Tibial nerve (tissue), 4 donors: ENCODE measurements around the gene TRAPPC3.

ENCODE experiments used
- CTCF ChIP-seq, 5 experiments: fragments of 200-600 bp in 3 of 5; fragments of 450-650 bp in 2 of 5; sonication (generic) in 3 of 5; IDR thresholded peaks; one replicate each; pipeline ENCODE4 v1.5.1; 2016 to 2019; ENCODE audit warnings: antibody characterized with exemption in 5 of 5, mild to moderate bottlenecking in 3 of 5, moderate library complexity in 2 of 5
- EP300 ChIP-seq, 2 donors: sonication (generic); formaldehyde crosslinking; IDR thresholded peaks; one replicate each; pipeline ENCODE4 v1.6.1; 2017; ENCODE audit warnings: antibody characterized with exemption in 2 of 2, mild to moderate bottlenecking in 1 of 2
- POLR2A ChIP-seq, 2 donors: fragments of 450-650 bp; IDR thresholded peaks; one replicate each; pipeline ENCODE4 v1.6.1; 2017; ENCODE audit warnings: antibody characterized with exemption in 2 of 2, mild to moderate bottlenecking in 2 of 2, moderate library complexity in 2 of 2

GRCh38 chr1:36176106-36176949 is 27.0 kb upstream of the TRAPPC3 start:
- no peak for TF ChIP-seq CTCF (IDR thresholded peaks at IDR 0.05)
- TF ChIP-seq POLR2A (IDR thresholded peaks at IDR 0.05) = no peak
- no peak for TF ChIP-seq EP300 (IDR thresholded peaks at IDR 0.05)
